NT2/D1 (cell line): ENCODE results near the gene ADAMTS6.

Experiments used
- YY1 ChIP-seq: IDR thresholded peaks from 2 replicates; pipeline ENCODE4 v1.6.1; 2011; ENCODE audit not compliant: insufficient read length, insufficient read depth
- ZNF274 ChIP-seq: IDR thresholded peaks from 2 replicates; pipeline ENCODE4 v1.6.1; 2011; ENCODE audit warnings: mild to moderate bottlenecking, low read depth, low read length

- TF ChIP-seq ZNF274 (no peak), YY1 (no peak)
These were observed 308.6 kb downstream of the ADAMTS6 start for GRCh38 chr5:65173130-65173525.
